Dermis lymphatic vessel endothelial cell (primary cell): ENCODE results near the gene ABCA4. TPM values are rescaled to one million over a fixed set of nuclear protein-coding genes. Genes with fewer than 3 reads are reported as not detected.

Experiments used
- total RNA-seq: library from RNA; depleted of rRNA; stranded (reverse); fragments of >200 nt; gene quantifications from 2 replicates; pipeline ENCODE4 v1.2.1, GENCODE V29; 2014

The ABCA4 gene
- 35.5 and 345 TPM in 2 replicates for total RNA-seq

DNA sequence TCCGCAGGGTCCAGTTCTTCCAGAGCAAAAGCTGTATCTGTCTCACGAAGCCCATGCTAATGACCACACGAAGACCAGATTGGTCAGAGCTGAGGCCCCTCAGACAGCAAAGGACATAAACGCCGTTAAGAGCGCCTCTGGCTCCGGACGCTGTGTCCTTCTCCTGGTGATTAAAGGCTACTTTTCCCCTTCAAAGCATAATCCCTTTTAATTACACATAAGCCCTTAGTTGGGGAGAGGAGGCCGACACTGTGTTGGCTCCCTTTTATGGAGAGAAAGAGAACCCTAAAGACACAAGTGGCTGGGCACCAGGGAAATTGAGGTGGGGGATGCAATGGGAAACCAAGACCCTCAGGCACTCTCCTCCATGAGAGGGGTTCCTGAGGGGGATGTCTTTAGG, at the start of gene ABCA4:
TSS of gene ABCA4 (minus strand) at position 158 of the 400 bp plus-strand sequence. CDS start at position 55, 103 bp downstream.

Other genes starting within 250 kb of the ABCA4 start
- gene DNTTIP2, start 241.9 kb downstream of the ABCA4 start, total RNA-seq = 16.1 and 23.2 TPM in 2 replicates
- gene GCLM, start 211.7 kb downstream of the ABCA4 start, total RNA-seq = 7.9 and 12.3 TPM in 2 replicates
- 265 and 296 TPM in 2 replicates for gene ARHGAP29, start 116.4 kb upstream of the ABCA4 start, total RNA-seq